KMS-11 (cell line): ENCODE measurements around the gene LRRC28.

Experiments
- H2AFZ ChIP-seq: fragments of 200-600 bp; sonication (generic); 2 replicates; pipeline ENCODE4 v1.6.1; 2016; ENCODE audit warnings: antibody characterized with exemption, mixed run types, low read depth
- H3K27ac ChIP-seq: fragments of 200-600 bp; sonication (generic); 2 replicates; pipeline ENCODE4 v1.6.1; 2016; ENCODE audit warnings: mild to moderate bottlenecking, mixed run types
- H3K27me3 ChIP-seq: fragments of 200-600 bp; sonication (generic); 2 replicates; pipeline ENCODE4 v1.6.1; 2017; ENCODE audit warnings: mild to moderate bottlenecking, low read depth, mixed run types, moderate library complexity; ENCODE audit not compliant: insufficient read depth
- H3K36me3 ChIP-seq: fragments of 200-600 bp; sonication (generic); 2 replicates; pipeline ENCODE4 v1.6.1; 2017; ENCODE audit warnings: mild to moderate bottlenecking, mixed run types; ENCODE audit not compliant: insufficient read depth
- H3K4me1 ChIP-seq: fragments of 200-600 bp; sonication (generic); 2 replicates; pipeline ENCODE4 v1.6.1; 2016; ENCODE audit warnings: mild to moderate bottlenecking, low read depth, mixed run types; ENCODE audit not compliant: poor library complexity, severe bottlenecking
- H3K4me2 ChIP-seq: fragments of 200-600 bp; sonication (generic); 2 replicates; pipeline ENCODE4 v1.7.0; 2016; ENCODE audit warnings: mild to moderate bottlenecking, mixed run types
- H3K4me3 ChIP-seq: fragments of 200-600 bp; sonication (generic); IDR thresholded peaks from 2 replicates; pipeline ENCODE4 v1.6.1; 2017; ENCODE audit warnings: low read depth, low read length, mixed read lengths; ENCODE audit not compliant: insufficient read depth
- H3K79me2 ChIP-seq: fragments of 200-600 bp; sonication (generic); 2 replicates; pipeline ENCODE4 v1.6.1; 2016; ENCODE audit warnings: low read depth, mixed run types; ENCODE audit not compliant: insufficient read depth
- H3K9ac ChIP-seq: fragments of 200-600 bp; sonication (generic); 2 replicates; pipeline ENCODE4 v1.6.1; 2016; ENCODE audit warnings: mild to moderate bottlenecking, mixed run types
- H4K20me1 ChIP-seq: fragments of 200-600 bp; sonication (generic); 2 replicates; pipeline ENCODE4 v1.6.1; 2016; ENCODE audit warnings: mild to moderate bottlenecking, mixed run types; ENCODE audit not compliant: insufficient read depth
- CTCF ChIP-seq: fragments of 200-600 bp; sonication (generic); conservative IDR thresholded peaks from 2 replicates; pipeline ENCODE4 v1.6.1; 2017; ENCODE audit warnings: low read depth, mild to moderate bottlenecking, antibody characterized with exemption, low read length, moderate library complexity, mixed read lengths

Gene LRRC28

DNA sequence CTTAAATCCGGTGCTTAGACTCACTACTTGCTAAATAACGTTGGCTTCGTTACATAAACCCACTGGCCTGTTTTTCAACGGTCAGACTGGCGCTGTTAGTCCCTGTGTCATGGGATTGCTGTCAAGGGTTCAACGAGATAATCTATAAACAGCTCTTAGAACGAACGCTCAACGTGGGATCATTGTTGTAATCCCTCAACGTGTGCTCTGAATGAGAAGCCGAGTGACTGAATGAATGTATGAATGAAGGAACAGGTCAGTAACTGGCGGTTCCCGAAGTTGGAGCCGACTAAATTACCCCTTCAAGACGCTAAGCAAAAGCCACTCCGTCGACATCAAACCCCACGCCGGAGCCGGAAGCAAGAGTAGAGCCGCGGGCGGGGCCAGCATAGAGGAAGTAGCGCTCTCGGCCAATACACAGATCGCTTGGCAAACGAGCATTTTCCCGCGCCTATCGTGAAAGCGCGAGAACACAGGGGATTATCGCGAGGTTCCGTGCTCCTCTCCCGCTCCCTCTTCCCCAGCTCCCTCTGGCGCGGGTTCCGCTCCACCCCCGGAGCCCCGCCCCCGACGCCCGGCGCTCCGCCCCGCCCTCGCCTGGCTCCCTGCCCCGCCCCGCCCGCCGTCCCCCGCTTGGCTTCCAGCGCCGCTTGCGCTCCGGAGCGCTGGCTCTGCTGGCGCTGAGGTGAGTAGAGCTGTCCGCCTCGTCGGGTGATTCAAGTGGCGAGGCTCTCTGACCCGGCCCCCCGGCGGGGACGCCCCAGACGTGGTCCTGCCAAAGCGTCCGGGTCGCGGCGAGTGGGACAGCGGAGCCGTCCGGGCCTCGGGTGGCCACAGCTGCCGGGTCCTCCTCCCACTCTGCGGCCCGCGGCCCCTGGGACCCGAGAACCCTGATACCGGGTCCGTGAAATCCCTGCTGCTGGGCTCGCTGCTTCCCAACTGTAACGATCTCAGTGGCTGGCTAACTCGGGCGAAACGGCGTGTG lies at the start of gene LRRC28:
Gene LRRC28, plus strand, starts transcription at position 625 of the 985 bp plus-strand sequence. CDS start 4,477 bp downstream, outside the sequence.
- peak within 1 kb of the TSS; percentile 92 for H2AFZ ChIP-seq
- H3K4me3 ChIP-seq = peak within 1 kb of the TSS; percentile 39
- H3K79me2 ChIP-seq = no peaks in the 10 kb centered on the region
- peaks cover 8% of the 10 kb centered on the region for H3K4me1 ChIP-seq
- H3K9ac ChIP-seq = peak within 1 kb of the TSS; percentile 57
- peak within 1 kb of the TSS; percentile 71 for H3K27ac ChIP-seq
- no peaks in the 10 kb centered on the region for H4K20me1 ChIP-seq
- H3K4me2 ChIP-seq = peak within 1 kb of the TSS; percentile 61
- no peaks in the 10 kb centered on the region for H3K27me3 ChIP-seq
- no peak for TF ChIP-seq CTCF
- H3K36me3 ChIP-seq = no peaks in the 10 kb centered on the region

- Histone ChIP-seq H3K4me3 (no peak overlapping the region), H2AFZ (no peak overlapping the region), H3K27ac (no peak overlapping the region), H3K4me2 (no peak overlapping the region), H3K9ac (no peak overlapping the region), H3K4me1 (no peaks in the 10 kb centered on the region), H3K27me3 (no peaks in the 10 kb centered on the region), H3K79me2 (no peaks in the 10 kb centered on the region), H4K20me1 (no peaks in the 10 kb centered on the region), H3K36me3 (no peaks in the 10 kb centered on the region)
- TF ChIP-seq CTCF = no peak
These were observed 49.1 kb upstream of the LRRC28 start for GRCh38 chr15:99202176-99202552.

DNA sequence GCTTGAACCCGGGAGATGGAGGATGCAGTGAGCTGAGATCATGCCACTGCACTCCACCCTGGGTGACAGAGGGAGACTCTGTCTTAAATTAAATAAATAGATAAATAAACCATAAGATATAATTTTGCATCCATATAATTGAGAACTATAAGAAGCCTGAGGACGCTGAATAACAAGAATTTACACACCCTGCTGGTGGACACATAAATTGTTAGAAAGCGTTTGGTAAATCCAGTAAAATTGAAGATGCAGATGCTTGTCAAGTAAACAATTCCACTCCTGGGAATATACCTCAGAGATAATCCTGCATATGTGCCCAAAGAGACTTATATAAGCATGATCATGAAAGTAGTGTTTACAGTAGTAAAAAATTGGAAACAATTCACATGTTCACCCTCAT lies 43.6 kb upstream of the LRRC28 start:
- no peak overlapping the region for H3K4me3 ChIP-seq
- H4K20me1 ChIP-seq = no peaks in the 10 kb centered on the region
- H3K27me3 ChIP-seq = no peaks in the 10 kb centered on the region
- no peaks in the 10 kb centered on the region for H3K4me1 ChIP-seq
- H2AFZ ChIP-seq = no peak overlapping the region
- H3K36me3 ChIP-seq = no peaks in the 10 kb centered on the region
- no peak overlapping the region for H3K4me2 ChIP-seq
- H3K79me2 ChIP-seq = no peaks in the 10 kb centered on the region
- H3K27ac ChIP-seq = no peak overlapping the region
- no peak for TF ChIP-seq CTCF
- H3K9ac ChIP-seq = no peak overlapping the region

DNA sequence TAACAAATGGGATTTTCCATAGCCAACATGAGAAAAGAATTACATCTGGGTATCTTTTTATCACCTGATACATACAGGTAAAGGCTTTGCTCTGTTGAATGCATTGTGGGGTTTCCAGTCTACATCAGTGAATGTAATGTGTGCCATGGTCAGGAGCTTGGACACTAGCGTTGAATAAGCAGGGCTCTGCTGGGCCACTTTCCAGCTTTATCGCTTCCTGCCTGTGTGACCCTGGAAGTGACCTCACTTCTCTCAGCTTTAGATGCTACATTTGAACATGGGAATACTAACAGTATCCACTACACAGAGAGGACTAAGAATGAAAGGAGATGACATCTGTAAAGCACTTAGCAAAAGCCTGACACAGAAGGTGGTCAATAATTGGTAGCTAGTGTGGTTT lies 42.0 kb upstream of the LRRC28 start:
- Histone ChIP-seq H3K4me3 (no peak overlapping the region), H3K4me1 (no peaks in the 10 kb centered on the region), H3K9ac (no peak overlapping the region), H4K20me1 (no peaks in the 10 kb centered on the region), H3K36me3 (no peaks in the 10 kb centered on the region), H3K79me2 (no peaks in the 10 kb centered on the region), H2AFZ (no peak overlapping the region), H3K4me2 (no peak overlapping the region), H3K27ac (no peak overlapping the region), H3K27me3 (no peaks in the 10 kb centered on the region)
- no peak for TF ChIP-seq CTCF
